Heart right ventricle (tissue), 16 donors: ENCODE measurements around the gene LCE4A. TPM values are rescaled to one million over a fixed set of nuclear protein-coding genes. Genes with fewer than 3 reads are reported as not detected.

Source experiments
- ATAC-seq, 8 donors: fragments of 200-7000 bp; cut with Tn5 transposase; one replicate each; pipeline ENCODE4 v1.9.1; 2020; ENCODE audit warnings: mild to moderate bottlenecking in 8 of 8, moderate library complexity in 8 of 8, moderate number of reproducible peaks in 1 of 8
- DNase-seq, 2 donors: peaks; one replicate each; pipeline ENCODE4 v3.0.0-alpha.2; 2020
- H3K27ac ChIP-seq, 10 donors: fragments of 200-600 bp; sonication (generic) in 2 of 10; one replicate each; pipeline versions ENCODE4 v1.5.0 to v1.8.0; 2020 to 2022; ENCODE audit warnings: mild to moderate bottlenecking in 3 of 10
- H3K27me3 ChIP-seq, 7 donors: fragments of 200-600 bp; one replicate each; pipeline ENCODE4 v1.8.0; 2021 to 2022; ENCODE audit warnings: mild to moderate bottlenecking in 2 of 7
- H3K36me3 ChIP-seq, 9 donors: fragments of 200-600 bp; sonication (generic) in 1 of 9; one replicate each; pipeline versions ENCODE4 v1.5.0 to v1.8.0; 2020 to 2022; ENCODE audit warnings: mild to moderate bottlenecking in 2 of 9
- H3K4me1 ChIP-seq, 9 donors: fragments of 200-600 bp; sonication (generic) in 1 of 9; one replicate each; pipeline versions ENCODE4 v1.5.0 to v1.8.0; 2020 to 2022; ENCODE audit warnings: mild to moderate bottlenecking in 4 of 9
- H3K4me3 ChIP-seq, 10 donors: fragments of 200-600 bp; sonication (generic) in 2 of 10; one replicate each; pipeline versions ENCODE4 v1.5.0 to v1.8.0; 2020 to 2022; ENCODE audit warnings: mild to moderate bottlenecking in 7 of 10, moderate library complexity in 2 of 10
- H3K9me3 ChIP-seq, 11 donors: fragments of 200-600 bp in 10 of 11; sonication (generic) in 2 of 11; one replicate each; pipeline versions ENCODE4 v1.5.0 to v1.8.0; 2013 to 2022; ENCODE audit warnings: mild to moderate bottlenecking in 2 of 11, control low read depth in 1 of 11, moderate library complexity in 1 of 11
- CTCF ChIP-seq, 9 donors: fragments of 200-600 bp; sonication (generic) in 2 of 9; IDR thresholded peaks; one replicate each; pipeline versions ENCODE4 v1.5.0 to v1.8.0; 2021 to 2022; ENCODE audit warnings: antibody characterized with exemption in 9 of 9, mild to moderate bottlenecking in 5 of 9, moderate library complexity in 1 of 9
- WGBS, 2 donors: extraction: QIAGEN DNeasy Blood & Tissue Kit; methylation state at CpG; one replicate each; pipeline ENCODE4 v1.1.7; 2013; ENCODE audit warnings: inconsistent platforms in 1 of 2; 5-methylcytosine and 5-hydroxymethylcytosine counted together
- intact Hi-C, 10 donors: fragments of 100-400 bp; cut with DNase I; formaldehyde crosslinking; loops; one replicate each; pipeline versions ENCODE4 v1.11.1 to v1.14.2; 2022
- polyA plus RNA-seq, 2 donors: library from polyadenylated mRNA; stranded (reverse); fragments of 200-250 nt; gene quantifications; one replicate each; pipeline ENCODE4 v1.2.3, GENCODE V29; 2013
- total RNA-seq, 10 donors: library from RNA; stranded (reverse); fragmentation: NEBNext Ultra II Directional in 3 of 10; extraction: Animal tissue kit (Norgen Biotek cat#: 25700) in 3 of 10; gene quantifications; one replicate each; pipeline versions ENCODE4 v1.2.1 to v1.2.4, GENCODE V29; 2021 to 2023
- donor health status: Arrhythmogenic right ventricular cardiomyopathy.
- donor health status: ischemic (EF 13 %, LVEDD 7.1; RV severe dilation, severe dysfunction).
- donor health status: healthy with polysubstance abuse.
- donor health status: DM: no; HTN: yes; CAD: no.
- donor health status: DM: no; HTN: no; CAD: no.
- donor health status: ischemic (EF 25% LVEDD 6.9; RV normal size, moderate dysfunction).
- donor health status: ischemic (EF 25% LVEDD 5.7; RV mildly dilated, moderate dysfunction).
- donor health status: healthy.
- donor health status: DM: yes; HTN: yes; CAD: no.
- donor health status: Ischemic cardiomyopathy.
- donor health status: ischemic (EF 35%, LVEDD 5.7; RV mildly dilated, moderate dysfunction).
- donor health status: nonischemic (EF 11% LVEDD 7.7; RV severe dilation, severe dysfunction).
- donor health status: DM: yes; HTN: yes; CAD: no.
- donor health status: PGD.
- donor health status: ischemic (EF 29% LVEDD 5.4; RV normal size, mild dysfunction).
- donor health status: nonischemic (EF 23%, LVEDD 6.1; RV moderate dilation, normal function).

LCE4A gene
- total and polyA plus RNA-seq, 12 donors, result not detected

DNA sequence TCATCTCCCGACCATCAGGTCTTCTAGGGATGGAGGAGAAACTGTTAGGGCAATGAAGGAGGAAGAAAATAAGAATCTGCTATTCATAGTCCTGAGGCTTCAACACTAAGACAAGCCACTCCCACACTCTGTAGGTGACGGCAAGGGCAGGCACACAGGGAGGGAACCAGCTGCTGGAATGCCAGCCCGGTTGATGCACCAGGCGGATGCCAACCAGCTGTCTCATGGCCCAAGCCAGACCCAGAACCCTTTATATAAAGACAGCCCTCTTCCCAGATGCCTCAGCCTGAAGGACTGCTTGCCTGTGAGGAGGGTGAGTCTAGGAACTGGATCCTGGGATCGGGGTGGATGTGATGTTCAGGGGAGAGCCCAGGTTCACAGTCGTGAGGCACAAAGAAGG, 49.8 kb downstream of the LCE4A start, which contains the start of gene KPRP:
Gene KPRP, plus strand, starts transcription at position 279 of the 400 bp plus-strand sequence. CDS start 1,564 bp downstream, outside the sequence.
- 65 to 68% methylated on average over 6 of the region's 6 CpGs for WGBS, 2 donors
- ATAC-seq (no peak), DNase-seq (no peak)
- TF ChIP-seq CTCF (IDR thresholded peaks at IDR 0.05), result no peak
- H3K27ac ChIP-seq, result no peak within 1 kb of the TSS
- H3K4me3 ChIP-seq, result no peak within 1 kb of the TSS
- intact Hi-C loops, result no loop called here
- peaks cover 0 to 6% (median 3%) of the 10 kb centered on the region in 7 donors for H3K27me3 ChIP-seq
- no peaks in the 10 kb centered on the region for H3K36me3 ChIP-seq
- no peaks in the 10 kb centered on the region for H3K9me3 ChIP-seq
- H3K4me1 ChIP-seq, result no peaks in the 10 kb centered on the region

GRCh38 chr1:152758636-152759035, 50.7 kb downstream of the LCE4A start:
- 78 to 80% methylated on average over 4 of the region's 4 CpGs for WGBS, 2 donors
- ATAC-seq, result no peak
- H3K4me1 ChIP-seq, result no peaks in the 10 kb centered on the region
- no peak overlapping the region for H3K4me3 ChIP-seq
- no peak overlapping the region for H3K27ac ChIP-seq
- intact Hi-C loops, result no loop called here
- no peak for TF ChIP-seq CTCF (IDR thresholded peaks at IDR 0.05)
- H3K9me3 ChIP-seq, result no peaks in the 10 kb centered on the region
- H3K36me3 ChIP-seq, result no peaks in the 10 kb centered on the region
- no peak for DNase-seq
- H3K27me3 ChIP-seq, result peaks cover 0 to 12% (median 3%) of the 10 kb centered on the region in 7 donors

Other genes with a start within 250 kb of the LCE4A start
- not detected for gene LCE5A, start 197.4 kb upstream of the LCE4A start, total RNA-seq
- under 1 TPM in 1 of 2 donors, not detected in 1; 0.07 TPM for gene LCE5A, start 197.4 kb upstream of the LCE4A start, polyA plus RNA-seq
- gene CRCT1, start 193.7 kb upstream of the LCE4A start, total RNA-seq, result not detected
- under 1 TPM in 1 of 2 donors, not detected in 1; 0.10 TPM for gene CRCT1, start 193.7 kb upstream of the LCE4A start, polyA plus RNA-seq
- not detected for gene LCE3E, start 141.4 kb upstream of the LCE4A start, total RNA-seq
- gene LCE3E, start 141.4 kb upstream of the LCE4A start, polyA plus RNA-seq, result not detected
- not detected for gene LCE3D, start 127.6 kb upstream of the LCE4A start, total RNA-seq
- gene LCE3D, start 127.6 kb upstream of the LCE4A start, polyA plus RNA-seq, result not detected
- gene LCE3C, start 107.9 kb upstream of the LCE4A start, total RNA-seq, result not detected
- not detected for gene LCE3C, start 107.9 kb upstream of the LCE4A start, polyA plus RNA-seq
- gene LCE3B, start 94.3 kb upstream of the LCE4A start, total RNA-seq, result not detected
- not detected for gene LCE3B, start 94.3 kb upstream of the LCE4A start, polyA plus RNA-seq
- not detected for gene LCE3A, start 85.1 kb upstream of the LCE4A start, total RNA-seq
- gene LCE3A, start 85.1 kb upstream of the LCE4A start, polyA plus RNA-seq, result not detected
- not detected for gene LCE2D, start 44.8 kb upstream of the LCE4A start, total RNA-seq
- gene LCE2D, start 44.8 kb upstream of the LCE4A start, polyA plus RNA-seq, result not detected
- gene LCE2C, start 32.9 kb upstream of the LCE4A start, total RNA-seq, result not detected
- not detected for gene LCE2C, start 32.9 kb upstream of the LCE4A start, polyA plus RNA-seq
- gene LCE2B, start 22.0 kb upstream of the LCE4A start, total RNA-seq, result not detected
- not detected for gene LCE2B, start 22.0 kb upstream of the LCE4A start, polyA plus RNA-seq
- not detected for gene LCE2A, start 9.8 kb upstream of the LCE4A start, total RNA-seq
- not detected for gene LCE2A, start 9.8 kb upstream of the LCE4A start, polyA plus RNA-seq
- not detected for gene KPRP, start 49.9 kb downstream of the LCE4A start, total RNA-seq
- not detected for gene KPRP, start 49.9 kb downstream of the LCE4A start, polyA plus RNA-seq
- not detected for gene LCE1F, start 67.0 kb downstream of the LCE4A start, total RNA-seq
- not detected for gene LCE1F, start 67.0 kb downstream of the LCE4A start, polyA plus RNA-seq
- not detected for gene LCE1E, start 78.1 kb downstream of the LCE4A start, total RNA-seq
- not detected for gene LCE1E, start 78.1 kb downstream of the LCE4A start, polyA plus RNA-seq
- gene LCE1D, start 88.6 kb downstream of the LCE4A start, total RNA-seq, result not detected
- not detected for gene LCE1D, start 88.6 kb downstream of the LCE4A start, polyA plus RNA-seq
- not detected for gene LCE1C, start 98.5 kb downstream of the LCE4A start, total RNA-seq
- gene LCE1C, start 98.5 kb downstream of the LCE4A start, polyA plus RNA-seq, result not detected
- not detected for gene LCE1B, start 103.8 kb downstream of the LCE4A start, total RNA-seq
- not detected for gene LCE1B, start 103.8 kb downstream of the LCE4A start, polyA plus RNA-seq
- not detected for gene LCE1A, start 119.3 kb downstream of the LCE4A start, total RNA-seq
- not detected for gene LCE1A, start 119.3 kb downstream of the LCE4A start, polyA plus RNA-seq
- gene LCE6A, start 134.7 kb downstream of the LCE4A start, total RNA-seq, result not detected
- not detected for gene LCE6A, start 134.7 kb downstream of the LCE4A start, polyA plus RNA-seq
- not detected for gene LCE7A, start 151.8 kb downstream of the LCE4A start, total RNA-seq
- gene LCE7A, start 151.8 kb downstream of the LCE4A start, polyA plus RNA-seq, result not detected
- gene SMCP, start 170.2 kb downstream of the LCE4A start, total RNA-seq, result not detected
- gene SMCP, start 170.2 kb downstream of the LCE4A start, polyA plus RNA-seq, result not detected
- gene IVL, start 200.4 kb downstream of the LCE4A start, total RNA-seq, result not detected
- gene IVL, start 200.4 kb downstream of the LCE4A start, polyA plus RNA-seq, result under 1 TPM in 1 of 2 donors, not detected in 1; 0.06 TPM
- gene SPRR5, start 239.0 kb downstream of the LCE4A start, total RNA-seq, result not detected
- gene SPRR5, start 239.0 kb downstream of the LCE4A start, polyA plus RNA-seq, result not detected